Stimulated activated CD8-positive, alpha-beta memory T cell treated with anti-CD3 and anti-CD28 coated beads, Interleukin-4, amount 100 ng/mL, for 48 hours (primary cell): ENCODE measurements around the gene CTTNBP2.
A peak's percentile ranks its signal among the peaks of the same experiment; 100 is the strongest.

ENCODE experiments used
- DNase-seq: peaks from one replicate; pipeline ENCODE4 v3.0.0-alpha.2; 2020

The CTTNBP2 gene

GRCh38 chr7:117873310-117874190 lies at the start of gene CTTNBP2:
TSS of gene CTTNBP2 (minus strand) at chr7:117873441. CDS start at chr7:117873415, 26 bp downstream.
- DNase-seq: peak; percentile 23

GRCh38 chr7:117916309-117916708 lies 43.1 kb upstream of the CTTNBP2 start:
- no peak for DNase-seq

- DNase-seq: no peak
These were observed 39.2 kb upstream of the CTTNBP2 start for GRCh38 chr7:117912421-117912820.

- no peak for DNase-seq
These were observed 35.0 kb upstream of the CTTNBP2 start for GRCh38 chr7:117908031-117908795.

- no peak for DNase-seq
These were observed 33.9 kb upstream of the CTTNBP2 start for GRCh38 chr7:117907049-117907640.

- DNase-seq: no peak
These were observed 29.2 kb upstream of the CTTNBP2 start for GRCh38 chr7:117902314-117902889.

- DNase-seq: no peak
These were observed 28.0 kb upstream of the CTTNBP2 start for GRCh38 chr7:117901089-117901797.

- DNase-seq: no peak
These were observed 23.1 kb upstream of the CTTNBP2 start for GRCh38 chr7:117896339-117896738.

GRCh38 chr7:117895276-117895675 lies 22.0 kb upstream of the CTTNBP2 start:
- no peak for DNase-seq

GRCh38 chr7:117894037-117894436 lies 20.8 kb upstream of the CTTNBP2 start:
- no peak for DNase-seq

- DNase-seq: no peak
These were observed 19.6 kb upstream of the CTTNBP2 start for GRCh38 chr7:117892821-117893220.

- no peak for DNase-seq
These were observed 16.4 kb upstream of the CTTNBP2 start for GRCh38 chr7:117889611-117890010.

- no peak for DNase-seq
These were observed 15.4 kb upstream of the CTTNBP2 start for GRCh38 chr7:117888627-117889026.

- no peak for DNase-seq
These were observed 9.4 kb upstream of the CTTNBP2 start for GRCh38 chr7:117882594-117882993.

GRCh38 chr7:117876761-117877160 lies 3.5 kb upstream of the CTTNBP2 start:
- no peak for DNase-seq

GRCh38 chr7:117875566-117875965 lies 2.3 kb upstream of the CTTNBP2 start:
- DNase-seq: no peak

- no peak for DNase-seq
These were observed 1.0 kb upstream of the CTTNBP2 start for GRCh38 chr7:117874191-117874700.

GRCh38 chr7:117872561-117873309 lies 506 bp downstream of the CTTNBP2 start:
- no peak for DNase-seq

- no peak for DNase-seq
These were observed 1.3 kb downstream of the CTTNBP2 start for GRCh38 chr7:117871778-117872538.

- DNase-seq: no peak
These were observed 1.9 kb downstream of the CTTNBP2 start for GRCh38 chr7:117871401-117871777.
